T-helper 22 cell (primary cell): ENCODE results near the gene SRP54.
"Not testable (repeated sequence)": the region's sequence is repeated elsewhere in the genome, so short reads cannot be mapped to it uniquely, and the experiment has no call there.

Experiments
- DNase-seq: peaks from one replicate; pipeline ENCODE4 v3.0.0-alpha.2; 2020; ENCODE audit warnings: low read depth

The SRP54 gene

GRCh38 chr14:34983786-34984185 lies 994 bp downstream of the SRP54 start:
- DNase-seq: no peak

DNA sequence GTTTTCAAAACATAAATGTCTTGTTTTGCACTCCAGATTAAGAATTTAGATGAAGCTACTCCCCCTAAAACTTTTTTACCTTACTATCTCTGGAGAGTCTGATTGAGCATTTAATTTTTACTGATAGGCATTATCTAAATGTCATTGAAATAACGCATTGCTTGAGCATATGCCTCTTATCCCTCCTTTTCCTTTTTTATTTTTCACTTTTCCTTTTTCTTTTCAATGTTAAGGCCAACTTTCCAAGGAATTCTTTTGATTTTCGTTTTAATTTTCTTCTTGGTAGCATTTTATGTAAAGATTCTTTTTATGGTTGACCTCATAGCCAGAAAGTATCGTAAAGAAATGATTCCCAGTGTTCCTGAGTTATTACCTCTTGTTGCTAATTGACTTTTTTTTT lies 2.9 kb downstream of the SRP54 start:
- no peak for DNase-seq

GRCh38 chr14:34987180-34987579 lies 4.4 kb downstream of the SRP54 start:
- no peak for DNase-seq

DNA sequence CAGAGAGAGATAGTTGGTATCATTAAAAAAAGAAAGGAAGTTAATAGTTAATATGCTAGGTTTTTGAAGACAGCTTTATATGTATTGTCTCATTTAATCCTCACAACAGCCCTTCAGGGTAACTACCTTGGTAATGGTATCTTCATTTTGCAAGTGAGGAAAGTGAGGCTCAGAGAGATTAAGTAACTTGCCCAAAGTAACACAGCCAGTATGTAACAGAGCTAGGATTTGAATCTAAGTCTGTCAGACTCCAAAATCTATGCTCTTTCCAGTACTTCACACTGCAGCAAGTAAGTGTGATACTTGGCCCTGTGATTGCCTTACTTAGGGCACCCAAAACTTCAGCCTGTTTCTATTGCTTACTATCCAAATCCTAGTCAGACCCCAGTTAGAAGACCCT lies 7.0 kb downstream of the SRP54 start:
- DNase-seq: no peak

- no peak for DNase-seq
Observed at GRCh38 chr14:34993426-34993825, 10.6 kb downstream of the SRP54 start.

DNA sequence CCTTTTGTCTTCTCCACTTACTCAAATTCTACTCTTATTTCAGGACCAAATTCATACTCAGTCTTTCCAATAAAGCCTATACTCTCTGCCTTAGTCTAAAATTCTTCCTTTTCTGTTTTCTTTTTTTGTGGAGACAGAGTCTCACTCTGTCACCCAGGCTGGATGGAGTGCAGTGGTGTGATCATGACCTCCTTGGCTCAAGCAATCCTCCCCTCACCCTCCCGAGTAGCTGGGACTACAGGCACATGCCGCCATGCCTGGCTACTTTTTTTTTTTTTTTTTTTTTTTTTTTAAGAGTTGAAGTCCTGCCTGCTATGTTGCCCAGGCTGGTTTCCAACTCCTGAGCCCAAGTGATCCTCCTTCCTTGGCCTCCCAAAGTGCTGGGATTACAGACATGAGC lies 11.9 kb downstream of the SRP54 start:
- DNase-seq: no peak

DNA sequence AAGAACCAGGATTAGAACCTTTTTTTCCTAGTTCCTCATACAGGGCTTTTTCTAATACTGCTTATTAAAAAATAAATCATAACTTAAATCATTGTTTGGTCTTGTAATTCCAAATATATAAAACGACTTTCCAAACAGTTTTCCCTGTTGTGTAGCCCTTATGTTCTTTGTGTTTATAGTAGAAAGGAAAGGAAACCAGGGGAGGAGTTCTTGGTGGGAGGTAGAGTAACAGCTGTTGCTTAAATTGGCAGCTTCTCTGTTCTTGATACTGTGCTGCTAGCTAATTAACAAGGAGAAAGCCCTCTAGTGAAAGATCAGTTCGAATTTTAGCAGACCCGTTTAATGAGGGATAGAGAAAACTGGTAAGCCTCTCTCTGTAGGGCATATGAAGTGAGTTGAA lies 15.0 kb downstream of the SRP54 start:
- no peak for DNase-seq

DNA sequence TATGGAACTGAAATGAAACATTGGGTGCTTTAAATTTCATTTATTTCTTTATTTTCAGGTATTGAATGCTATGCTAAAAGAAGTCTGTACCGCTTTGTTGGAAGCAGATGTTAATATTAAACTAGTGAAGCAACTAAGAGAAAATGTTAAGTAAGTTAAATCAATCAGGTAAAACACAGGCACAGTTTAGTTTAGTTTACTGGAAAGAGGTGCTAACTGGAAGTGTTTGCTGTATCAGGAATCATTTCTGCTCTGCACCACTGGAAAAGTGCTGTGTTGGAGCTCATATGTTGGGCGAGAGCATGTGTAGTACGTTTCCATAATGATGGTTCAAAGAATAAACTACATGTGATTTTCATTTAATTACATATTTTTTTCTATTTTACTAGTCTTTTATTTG lies 16.7 kb downstream of the SRP54 start:
- DNase-seq: no peak

DNA sequence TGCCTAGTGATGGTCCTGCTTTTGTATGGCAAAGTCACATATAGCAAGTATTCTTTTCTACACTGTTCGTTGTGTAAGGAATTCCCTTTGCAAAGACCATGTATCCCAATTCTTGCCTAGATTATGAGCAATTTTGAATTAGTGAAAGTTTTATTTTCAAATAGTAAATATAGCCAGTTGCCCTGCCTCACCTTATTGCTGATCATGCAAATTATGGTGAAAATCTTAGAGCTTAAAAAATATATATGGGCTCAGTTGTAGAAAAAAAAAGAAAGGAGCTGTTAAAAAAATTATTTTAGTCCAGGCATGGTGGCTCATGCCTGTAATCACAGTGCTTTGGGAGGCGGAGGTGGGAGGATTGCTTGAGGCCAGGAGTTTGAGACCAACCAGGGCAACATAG lies 18.8 kb downstream of the SRP54 start:
- no peak for DNase-seq

DNA sequence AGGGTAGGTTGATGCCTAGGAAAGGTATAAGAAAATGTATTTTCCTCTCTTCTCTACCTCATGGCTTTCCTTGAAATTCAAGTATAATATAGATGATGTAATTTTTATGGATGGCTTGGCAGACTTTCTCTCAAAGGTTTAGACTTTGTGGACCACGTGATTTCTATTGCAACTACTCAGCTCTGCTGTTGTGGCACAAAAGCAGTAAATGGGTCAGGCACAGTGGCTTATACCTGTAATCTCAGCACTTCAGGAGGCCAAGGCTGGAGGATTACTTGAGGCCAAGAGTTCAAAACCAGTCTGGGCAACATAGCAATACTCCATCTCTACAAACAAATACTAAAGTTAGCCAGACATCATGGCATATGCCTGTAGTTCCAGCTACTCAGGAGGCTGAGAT lies 22.0 kb downstream of the SRP54 start:
- no peak for DNase-seq

DNA sequence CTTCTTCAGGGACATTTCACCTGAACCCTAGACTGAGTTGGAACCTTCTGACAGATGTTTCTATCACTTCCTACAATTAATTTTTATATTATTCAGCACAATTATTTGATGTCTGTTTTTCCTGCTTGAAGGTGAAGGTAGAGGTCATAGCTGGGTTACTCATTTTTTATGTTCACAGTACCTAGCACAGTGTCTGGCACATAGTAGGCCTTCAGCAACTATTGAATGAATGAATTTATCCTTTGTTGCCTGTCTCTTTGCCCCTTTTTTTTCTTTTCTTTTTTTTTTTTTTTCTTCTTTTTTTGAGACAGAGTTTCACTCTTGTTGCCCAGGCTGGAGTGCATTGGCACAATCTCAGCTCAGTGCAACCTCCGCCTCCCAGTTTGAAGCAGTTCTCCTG lies 33.8 kb downstream of the SRP54 start:
- DNase-seq: no peak

- no peak for DNase-seq
Observed at GRCh38 chr14:35020713-35021112, 37.9 kb downstream of the SRP54 start.

GRCh38 chr14:35028435-35028834 lies 45.6 kb downstream of the SRP54 start:
- no peak for DNase-seq

DNA sequence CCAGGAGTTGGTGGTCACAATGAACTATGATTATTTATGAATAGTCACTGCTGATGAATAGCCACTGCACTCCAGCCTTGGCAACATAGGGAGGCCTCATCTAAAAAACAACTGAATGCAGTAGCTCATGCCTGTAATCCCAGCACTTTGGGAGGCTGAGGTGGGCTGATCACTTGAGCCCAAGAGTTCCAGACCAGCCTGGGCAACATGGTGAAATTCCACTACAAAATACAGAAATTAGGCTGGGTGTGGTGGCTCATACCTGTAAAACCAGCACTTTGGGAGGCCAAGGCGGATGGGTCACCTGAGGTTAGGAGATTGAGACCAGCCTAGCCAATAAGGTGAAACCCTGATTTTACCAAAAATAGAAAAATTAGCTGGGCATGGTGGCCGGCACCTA lies 49.8 kb downstream of the SRP54 start:
- no peak for DNase-seq

- no peak for DNase-seq
Observed at GRCh38 chr14:35034440-35034833, 51.6 kb downstream of the SRP54 start.

DNA sequence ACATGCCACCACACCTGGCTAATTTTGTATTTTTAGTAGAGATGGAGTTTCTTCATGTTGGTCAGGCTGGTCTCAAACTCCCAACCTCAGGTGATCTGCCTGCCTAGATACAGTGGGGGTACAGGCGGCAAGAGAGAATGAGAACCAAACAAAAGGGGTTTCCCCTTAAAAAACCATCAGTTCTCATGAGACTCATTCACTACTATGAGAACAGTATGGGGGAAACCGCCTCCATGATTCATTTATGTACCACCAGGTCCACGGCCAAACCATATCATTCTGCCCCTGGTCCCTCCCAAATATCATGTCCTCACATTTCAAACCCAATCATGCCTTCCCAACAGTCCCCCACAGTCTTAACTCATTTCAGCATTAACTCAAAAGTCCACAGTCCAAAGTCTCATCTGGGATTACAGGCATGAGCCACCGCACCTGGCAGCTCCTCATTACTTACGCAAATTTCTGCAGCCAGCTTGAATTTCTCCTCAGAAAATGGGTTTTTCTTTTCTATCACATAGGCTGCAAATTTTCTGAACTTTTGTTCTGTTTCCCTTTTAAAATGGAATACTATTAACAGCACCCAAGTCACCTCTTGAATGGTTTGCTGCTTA lies 52.3 kb downstream of the SRP54 start:
- not testable (repeated sequence) for DNase-seq

DNA sequence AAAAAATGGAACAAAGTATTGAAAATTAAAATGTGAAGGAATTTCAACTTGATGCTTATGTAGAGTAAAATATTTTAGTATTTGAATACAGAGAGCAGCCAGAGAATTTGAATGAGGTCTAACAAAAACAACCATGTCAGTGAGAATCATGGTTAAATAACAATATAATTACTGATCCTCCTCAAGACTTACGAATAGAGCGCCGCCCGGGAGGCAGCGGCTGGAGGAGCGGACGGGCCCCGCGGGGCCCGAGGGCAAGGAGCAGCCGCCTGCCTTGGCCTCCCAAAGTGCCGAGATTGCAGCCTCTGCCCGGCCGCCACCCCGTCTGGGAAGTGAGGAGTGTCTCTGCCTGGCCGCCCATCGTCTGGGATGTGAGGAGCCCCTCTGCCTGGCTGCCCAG lies 55.5 kb downstream of the SRP54 start:
- not testable (repeated sequence) for DNase-seq

DNA sequence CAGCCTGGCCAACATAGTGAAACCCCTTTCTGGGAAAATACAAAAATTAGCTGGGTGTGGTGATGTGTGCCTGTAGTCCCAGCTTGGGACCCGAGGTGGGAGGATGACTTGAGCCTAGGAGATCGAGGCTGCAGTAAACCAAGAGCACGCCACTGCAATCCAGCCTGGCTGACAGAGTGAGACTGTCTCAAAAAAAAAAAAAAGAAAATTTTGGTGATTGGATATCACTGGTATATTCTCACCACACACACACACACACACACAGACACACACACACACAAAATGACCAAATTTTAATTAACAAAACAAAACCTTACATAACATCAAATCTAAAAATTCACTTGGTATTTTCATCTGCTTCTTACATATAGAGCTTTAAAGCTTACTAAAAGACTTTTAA lies 59.8 kb downstream of the SRP54 start:
- DNase-seq: no peak

- no peak for DNase-seq
Observed at GRCh38 chr14:35043046-35043445, 60.3 kb downstream of the SRP54 start.

GRCh38 chr14:35044939-35045797 lies 62.4 kb downstream of the SRP54 start:
- DNase-seq: no peak

- DNase-seq: no peak
Observed at GRCh38 chr14:35045798-35046047, 62.9 kb downstream of the SRP54 start.

DNA sequence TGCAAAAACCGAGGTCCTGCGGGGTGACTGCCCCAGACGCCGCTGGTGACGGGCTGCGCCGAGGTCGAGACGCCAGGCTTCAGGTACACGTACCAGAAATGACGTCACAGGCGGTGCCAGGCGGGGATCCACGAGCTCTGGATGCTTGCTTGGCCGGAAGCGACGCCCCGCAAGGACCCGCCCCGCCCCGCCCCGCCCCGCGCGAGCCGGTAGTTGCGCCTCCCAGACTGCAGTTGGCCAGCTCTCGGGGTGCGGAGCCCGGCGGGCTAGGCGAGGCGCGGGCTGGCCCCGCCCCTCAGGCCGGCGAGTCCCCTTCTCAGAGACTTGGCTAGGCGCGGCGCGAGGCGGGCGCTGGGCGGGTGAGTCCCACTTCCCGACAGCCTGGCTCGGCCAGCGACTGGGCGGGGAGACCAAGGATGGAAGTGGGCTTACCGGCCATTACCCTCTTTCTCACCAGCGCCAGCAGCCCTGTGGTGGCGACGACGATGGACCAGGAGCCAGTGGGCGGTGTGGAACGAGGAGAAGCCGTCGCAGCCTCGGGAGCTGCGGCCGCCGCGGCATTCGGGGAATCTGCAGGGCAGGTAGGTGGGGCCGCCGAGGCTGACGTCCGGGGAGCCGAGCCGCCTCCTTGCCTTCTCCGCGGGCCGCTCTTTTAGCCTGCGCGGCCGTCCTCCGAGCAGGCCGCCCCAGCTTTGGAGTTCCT lies 63.4 kb downstream of the SRP54 start, which contains the start of gene FAM177A1:
TSS of gene FAM177A1 (plus strand) at position 225 of the 703 bp plus-strand sequence. CDS start at position 417, 192 bp downstream.
- peak; percentile 100 for DNase-seq
